ENCODE measurements around the gene WDR64. TPM values are rescaled to one million over a fixed set of nuclear protein-coding genes. Genes with fewer than 3 reads are reported as not detected.

WDR64 gene
- total and polyA plus RNA-seq, 4 donors: 0.11 to 0.32 (median 0.11) TPM; not detected in 1

DNA sequence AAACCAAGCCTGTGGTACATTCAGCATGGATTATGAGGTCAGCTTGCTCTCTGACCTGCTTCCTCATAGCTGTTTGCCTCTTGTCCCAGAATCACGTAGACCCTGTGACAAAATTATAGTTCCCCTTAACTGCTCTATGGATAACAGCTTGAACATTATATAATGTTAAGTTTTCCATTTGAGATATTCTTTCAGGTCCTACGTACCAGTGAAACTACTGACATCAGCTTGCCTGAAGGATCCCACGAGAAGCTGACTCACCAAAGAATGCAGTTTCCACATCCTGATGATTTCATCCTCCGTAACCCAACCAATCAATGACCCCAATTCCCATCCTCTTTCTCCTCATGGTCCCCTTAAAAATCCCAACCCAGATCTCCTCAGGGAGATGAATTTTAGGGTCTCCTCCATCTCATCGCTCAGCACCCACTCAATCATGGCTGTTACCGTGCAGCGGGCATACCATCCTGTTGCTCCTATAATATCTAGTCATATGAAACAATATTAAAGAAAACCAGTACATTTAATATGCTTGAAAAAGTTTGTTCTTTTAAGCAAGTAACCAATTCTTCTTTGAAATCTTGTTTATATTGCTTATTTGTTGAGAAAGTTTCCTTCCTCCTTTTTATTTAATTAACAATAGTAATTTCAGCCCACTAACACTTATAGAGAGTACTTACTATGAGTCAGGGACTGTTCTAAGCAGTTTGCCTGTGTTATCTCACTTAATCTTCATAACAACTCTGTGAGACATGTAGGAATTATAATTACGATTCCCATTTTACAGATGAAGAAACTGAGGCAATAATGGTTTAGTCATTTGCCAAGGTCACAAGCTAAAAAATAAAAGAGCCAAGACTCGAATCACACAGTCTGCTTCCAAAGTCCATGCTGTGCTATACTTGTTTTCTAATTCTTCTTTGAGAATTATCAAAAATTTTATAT is 39.3 kb upstream of the WDR64 start:
- 88% methylated on average over 2 of the region's 9 CpGs for WGBS (ENCODE audit: insufficient coverage)
- no peaks in the 10 kb centered on the region for H3K4me1 ChIP-seq (ENCODE audit: control insufficient read depth, insufficient read depth, low read length)
- no peaks in the 10 kb centered on the region for H3K9me3 ChIP-seq (ENCODE audit: control insufficient read depth, insufficient read depth, low read length)
- no peaks in the 10 kb centered on the region for H3K27me3 ChIP-seq (ENCODE audit: control insufficient read depth, insufficient read depth, low read length)
- no peak overlapping the region for H3K27ac ChIP-seq (ENCODE audit: low read depth, low read length)
- no peak for DNase-seq (ENCODE audit: low read depth in 4 of 6, low spot score in 6 of 6)
- no peaks in the 10 kb centered on the region for H3K36me3 ChIP-seq (ENCODE audit: control insufficient read depth, insufficient read depth, low read length)
- no peak overlapping the region for H3K4me3 ChIP-seq (ENCODE audit: low read depth, low read length)

DNA sequence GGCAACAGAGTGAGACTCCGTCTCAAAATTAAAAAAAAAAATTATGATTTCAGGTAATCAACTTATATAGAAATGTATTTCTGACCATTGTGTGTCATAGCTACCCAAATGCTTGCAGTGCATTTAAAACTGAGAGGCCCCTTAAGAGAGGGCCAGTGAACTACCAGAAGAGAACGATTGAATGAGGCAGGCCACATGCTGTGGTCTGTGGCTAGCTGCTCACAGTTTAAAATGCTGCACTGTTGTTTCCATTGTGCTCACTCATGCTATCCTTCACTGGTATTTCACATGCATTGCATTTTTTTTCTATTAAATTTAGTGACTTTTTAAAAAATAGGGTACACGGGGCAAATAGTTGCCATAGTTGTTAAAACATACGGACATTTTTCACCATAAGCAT is 37.9 kb upstream of the WDR64 start:
- WGBS (ENCODE audit: insufficient coverage): 25% methylated on average over 1 of the region's 4 CpGs
- Histone ChIP-seq H3K4me1 (ENCODE audit: control insufficient read depth, insufficient read depth, low read length) (no peaks in the 10 kb centered on the region), H3K36me3 (ENCODE audit: control insufficient read depth, insufficient read depth, low read length) (no peaks in the 10 kb centered on the region), H3K4me3 (ENCODE audit: low read depth, low read length) (no peak overlapping the region), H3K9me3 (ENCODE audit: control insufficient read depth, insufficient read depth, low read length) (no peaks in the 10 kb centered on the region), H3K27me3 (ENCODE audit: control insufficient read depth, insufficient read depth, low read length) (no peaks in the 10 kb centered on the region), H3K27ac (ENCODE audit: low read depth, low read length) (no peak overlapping the region)
- DNase-seq (ENCODE audit: low read depth in 4 of 6, low spot score in 6 of 6): no peak

DNA sequence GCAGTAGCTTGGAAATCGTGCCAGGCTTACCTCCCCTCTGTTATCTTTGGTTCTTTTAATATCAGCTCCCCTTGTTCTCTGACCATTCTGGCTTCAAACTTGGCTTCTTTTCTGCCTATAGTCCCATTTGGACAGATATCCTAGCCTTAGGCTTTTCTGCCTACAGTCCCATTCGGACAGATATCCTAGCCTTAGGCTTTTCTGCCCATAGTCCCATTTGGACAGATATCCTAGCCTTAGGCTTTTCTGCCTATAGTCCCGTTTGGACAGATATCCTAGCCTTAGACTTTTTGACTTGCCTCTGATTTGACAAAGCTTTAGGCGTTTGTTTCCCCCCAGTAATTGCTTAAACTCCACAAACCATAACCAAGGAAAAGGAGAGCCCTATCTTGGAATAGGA is 37.5 kb upstream of the WDR64 start:
- Histone ChIP-seq H3K9me3 (ENCODE audit: control insufficient read depth, insufficient read depth, low read length) (no peaks in the 10 kb centered on the region), H3K4me3 (ENCODE audit: low read depth, low read length) (no peak overlapping the region), H3K4me1 (ENCODE audit: control insufficient read depth, insufficient read depth, low read length) (no peaks in the 10 kb centered on the region), H3K36me3 (ENCODE audit: control insufficient read depth, insufficient read depth, low read length) (no peaks in the 10 kb centered on the region), H3K27ac (ENCODE audit: low read depth, low read length) (no peak overlapping the region), H3K27me3 (ENCODE audit: control insufficient read depth, insufficient read depth, low read length) (no peaks in the 10 kb centered on the region)
- WGBS (ENCODE audit: insufficient coverage): 61% methylated on average over 3 of the region's 4 CpGs
- DNase-seq (ENCODE audit: low read depth in 4 of 6, low spot score in 6 of 6): no peak

DNA sequence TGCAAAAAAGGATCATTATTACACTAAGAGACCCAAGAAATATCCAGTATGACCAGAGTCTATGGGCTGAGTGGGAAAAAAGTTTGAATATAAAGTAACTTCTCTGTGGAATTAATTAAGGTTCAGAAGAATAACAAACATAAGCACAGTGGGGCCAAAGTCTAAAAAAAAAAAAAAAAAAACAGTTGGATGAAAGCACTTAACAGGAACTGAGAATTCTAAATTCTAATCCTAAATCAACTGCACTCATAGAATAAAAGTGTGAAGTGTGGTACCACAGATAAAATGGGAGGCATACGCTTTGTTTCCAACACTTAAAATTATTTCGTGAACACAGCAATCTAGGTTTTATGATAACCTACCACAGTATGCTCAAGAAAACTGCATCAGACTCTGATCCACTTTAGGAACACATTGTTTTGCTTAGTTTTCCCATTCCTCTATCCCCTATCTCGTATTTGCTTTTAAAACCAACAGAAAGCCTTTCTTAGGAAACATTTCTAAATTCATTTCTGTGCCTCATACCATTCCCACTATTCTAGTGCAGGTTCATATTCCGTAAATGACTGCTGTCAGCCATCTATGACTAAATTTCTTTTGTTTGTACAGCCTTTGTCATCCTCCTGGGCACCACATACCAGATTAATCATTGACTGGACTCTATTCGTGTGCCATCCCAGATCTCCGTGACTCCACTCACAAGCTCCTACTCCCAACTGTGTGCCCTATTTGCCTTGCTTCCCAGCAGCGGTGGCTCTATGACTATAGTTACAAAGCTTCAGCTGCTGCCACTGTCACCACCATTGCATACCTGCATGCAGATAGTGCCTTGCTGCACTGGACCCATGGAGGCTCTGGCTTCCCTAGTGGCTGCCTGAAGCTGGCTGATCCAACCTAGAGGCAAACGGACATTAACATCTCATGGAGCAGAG is 36.8 kb upstream of the WDR64 start:
- H3K27ac ChIP-seq (ENCODE audit: low read depth, low read length): no peak overlapping the region

DNA sequence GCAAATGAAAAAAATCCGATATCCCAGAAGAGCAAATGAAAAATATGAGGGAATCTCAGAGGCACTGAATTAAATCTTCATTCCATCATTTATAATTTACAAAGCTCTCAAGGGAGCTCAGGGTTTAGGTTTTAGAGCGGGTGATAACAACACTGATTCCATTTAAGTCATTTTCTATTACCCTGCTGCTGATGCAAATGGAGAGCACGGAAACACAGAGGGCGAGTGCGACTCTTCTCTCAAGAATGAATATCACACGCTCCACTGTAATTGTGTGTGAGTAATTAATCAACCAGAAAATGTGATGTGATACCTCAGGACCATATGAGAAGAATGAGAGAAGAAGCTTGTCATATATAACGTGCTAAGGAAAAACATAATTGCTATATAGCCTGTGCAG is 34.7 kb upstream of the WDR64 start:
- peak in 1 of 6 donors; percentile 43 for DNase-seq (ENCODE audit: low read depth in 4 of 6, low spot score in 6 of 6)
- Histone ChIP-seq H3K4me1 (ENCODE audit: control insufficient read depth, insufficient read depth, low read length) (no peaks in the 10 kb centered on the region), H3K9me3 (ENCODE audit: control insufficient read depth, insufficient read depth, low read length) (no peaks in the 10 kb centered on the region), H3K27ac (ENCODE audit: low read depth, low read length) (no peak overlapping the region), H3K36me3 (ENCODE audit: control insufficient read depth, insufficient read depth, low read length) (no peaks in the 10 kb centered on the region), H3K4me3 (ENCODE audit: low read depth, low read length) (no peak overlapping the region), H3K27me3 (ENCODE audit: control insufficient read depth, insufficient read depth, low read length) (no peaks in the 10 kb centered on the region)
- 57% methylated on average over 1 of the region's 7 CpGs for WGBS (ENCODE audit: insufficient coverage)

More for the DNA sequence above, 36.8 kb upstream of the WDR64 start:
- 71% methylated on average over 6 of the region's 8 CpGs for WGBS (ENCODE audit: insufficient coverage)
- Histone ChIP-seq H3K27me3 (ENCODE audit: control insufficient read depth, insufficient read depth, low read length) (no peaks in the 10 kb centered on the region), H3K4me3 (ENCODE audit: low read depth, low read length) (no peak overlapping the region), H3K9me3 (ENCODE audit: control insufficient read depth, insufficient read depth, low read length) (no peaks in the 10 kb centered on the region), H3K4me1 (ENCODE audit: control insufficient read depth, insufficient read depth, low read length) (no peaks in the 10 kb centered on the region), H3K36me3 (ENCODE audit: control insufficient read depth, insufficient read depth, low read length) (no peaks in the 10 kb centered on the region)
- DNase-seq (ENCODE audit: low read depth in 4 of 6, low spot score in 6 of 6): no peak

DNA sequence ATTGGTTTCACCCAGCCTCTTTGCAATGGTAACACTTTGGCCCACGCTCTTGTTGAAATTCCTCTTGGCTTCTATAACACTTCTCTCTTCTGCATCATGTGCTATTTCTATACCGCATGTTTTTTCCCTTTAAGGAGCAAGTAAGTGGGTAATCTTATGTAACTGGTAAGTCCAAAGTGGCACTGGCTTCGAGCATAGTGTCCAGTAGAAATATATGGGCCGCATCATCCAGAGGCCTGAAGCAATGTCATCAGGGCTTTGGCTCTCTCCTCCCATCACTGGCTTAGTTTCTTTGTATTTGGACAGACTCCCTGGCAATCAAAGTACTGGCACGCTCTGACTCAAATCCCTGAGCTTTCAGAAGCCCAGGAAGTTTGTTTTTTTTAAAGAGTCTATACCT is 29.4 kb upstream of the WDR64 start:
- DNase-seq (ENCODE audit: low read depth in 4 of 6, low spot score in 6 of 6): peak in 1 of 6 donors; percentile 49
- Histone ChIP-seq H3K4me1 (ENCODE audit: control insufficient read depth, insufficient read depth, low read length) (no peaks in the 10 kb centered on the region), H3K9me3 (ENCODE audit: control insufficient read depth, insufficient read depth, low read length) (no peaks in the 10 kb centered on the region), H3K27me3 (ENCODE audit: control insufficient read depth, insufficient read depth, low read length) (no peaks in the 10 kb centered on the region), H3K4me3 (ENCODE audit: low read depth, low read length) (no peak overlapping the region), H3K36me3 (ENCODE audit: control insufficient read depth, insufficient read depth, low read length) (no peaks in the 10 kb centered on the region), H3K27ac (ENCODE audit: low read depth, low read length) (no peak overlapping the region)
- 83% methylated on average over 2 of the region's 5 CpGs for WGBS (ENCODE audit: insufficient coverage)

DNA sequence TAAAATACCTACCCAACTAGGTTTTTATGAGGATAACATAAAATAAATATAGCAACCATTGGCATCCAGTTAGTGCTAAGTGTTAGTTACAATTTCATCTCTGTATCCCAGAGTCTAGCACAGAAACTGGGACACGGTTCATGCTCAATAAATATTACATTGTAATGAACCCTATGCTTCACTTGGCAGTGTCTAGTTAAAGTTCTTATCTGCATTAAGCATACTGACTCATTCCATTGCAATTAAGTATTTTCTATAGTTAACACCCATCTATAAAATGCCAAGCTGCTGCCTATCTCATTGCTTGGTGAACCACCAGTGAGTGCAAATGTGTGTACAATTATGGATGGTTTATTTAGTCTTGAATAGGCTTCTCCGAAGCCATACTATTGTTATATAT is 27.1 kb upstream of the WDR64 start:
- WGBS (ENCODE audit: insufficient coverage): 100% methylated on average over 1 of the region's 2 CpGs
- H3K36me3 ChIP-seq (ENCODE audit: control insufficient read depth, insufficient read depth, low read length): no peaks in the 10 kb centered on the region
- H3K9me3 ChIP-seq (ENCODE audit: control insufficient read depth, insufficient read depth, low read length): no peaks in the 10 kb centered on the region
- DNase-seq (ENCODE audit: low read depth in 4 of 6, low spot score in 6 of 6): no peak
- H3K4me1 ChIP-seq (ENCODE audit: control insufficient read depth, insufficient read depth, low read length): no peaks in the 10 kb centered on the region
- no peaks in the 10 kb centered on the region for H3K27me3 ChIP-seq (ENCODE audit: control insufficient read depth, insufficient read depth, low read length)
- no peak overlapping the region for H3K27ac ChIP-seq (ENCODE audit: low read depth, low read length)
- no peak overlapping the region for H3K4me3 ChIP-seq (ENCODE audit: low read depth, low read length)

DNA sequence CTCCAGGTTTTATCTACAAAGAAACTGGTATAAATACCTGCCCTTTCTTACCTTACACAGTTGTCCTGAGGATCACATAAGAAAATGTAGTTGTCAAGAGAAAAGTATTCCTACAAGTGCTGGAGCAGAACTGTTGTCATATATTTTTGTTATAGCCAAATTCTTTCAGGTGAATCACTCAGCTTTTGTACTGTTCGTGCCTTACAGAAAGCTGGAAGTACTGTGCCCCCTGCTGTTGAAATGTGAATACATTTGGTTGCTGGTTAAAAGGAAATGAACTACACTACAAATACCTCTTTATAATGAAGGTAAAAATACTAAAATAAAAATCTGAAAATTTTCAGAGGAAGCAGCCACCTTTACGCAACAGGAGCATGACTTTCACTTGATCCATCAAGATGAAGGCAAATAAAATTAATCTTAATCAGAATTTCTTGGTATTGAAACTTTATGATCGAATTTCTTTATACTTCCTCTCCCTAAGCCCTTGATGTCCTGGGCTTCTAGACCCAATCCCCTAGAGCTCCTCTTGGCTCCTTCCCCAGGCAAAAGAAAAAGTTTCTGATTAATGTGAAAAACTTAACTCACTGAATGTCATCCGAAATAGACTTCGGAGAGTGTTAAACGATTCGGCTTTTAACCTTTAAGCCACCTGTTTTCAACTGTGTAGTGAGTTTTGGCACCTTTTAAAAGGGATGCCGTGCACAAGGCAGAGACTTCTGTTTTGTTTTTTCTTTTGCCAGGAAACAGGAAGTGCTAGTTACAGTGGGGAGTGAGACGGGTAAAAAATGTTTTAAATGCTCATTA is 24.4 kb upstream of the WDR64 start:
- no peaks in the 10 kb centered on the region for H3K4me1 ChIP-seq (ENCODE audit: control insufficient read depth, insufficient read depth, low read length)
- H3K36me3 ChIP-seq (ENCODE audit: control insufficient read depth, insufficient read depth, low read length): no peaks in the 10 kb centered on the region
- no peak overlapping the region for H3K27ac ChIP-seq (ENCODE audit: low read depth, low read length)
- WGBS (ENCODE audit: insufficient coverage): no CpG with 5 or more reads among the region's 9 CpGs
- DNase-seq (ENCODE audit: low read depth in 4 of 6, low spot score in 6 of 6): peak in 3 of 6 donors; percentile 11 to 85 (median 46)
- H3K27me3 ChIP-seq (ENCODE audit: control insufficient read depth, insufficient read depth, low read length): no peaks in the 10 kb centered on the region
- no peak overlapping the region for H3K4me3 ChIP-seq (ENCODE audit: low read depth, low read length)
- no peaks in the 10 kb centered on the region for H3K9me3 ChIP-seq (ENCODE audit: control insufficient read depth, insufficient read depth, low read length)

DNA sequence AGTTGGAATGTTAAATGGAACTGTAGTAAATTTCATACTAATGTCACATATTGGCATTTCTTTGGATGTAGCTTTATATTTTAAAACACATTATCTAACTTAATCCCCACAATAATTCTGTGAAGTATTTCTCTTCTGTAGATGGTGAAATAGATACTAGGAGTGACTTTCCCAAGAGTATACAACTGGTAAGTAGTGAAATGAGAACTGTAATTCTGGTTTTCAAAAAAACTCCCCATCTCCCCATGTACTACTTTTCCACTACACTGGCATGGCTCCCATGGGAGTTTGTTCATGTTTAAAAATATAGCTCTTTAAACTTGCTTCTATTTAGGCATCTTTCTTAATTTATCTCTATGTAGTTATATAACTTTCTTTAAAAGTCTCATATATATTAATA is 22.1 kb upstream of the WDR64 start:
- Histone ChIP-seq H3K4me1 (ENCODE audit: control insufficient read depth, insufficient read depth, low read length) (no peaks in the 10 kb centered on the region), H3K9me3 (ENCODE audit: control insufficient read depth, insufficient read depth, low read length) (no peaks in the 10 kb centered on the region), H3K27ac (ENCODE audit: low read depth, low read length) (no peak overlapping the region), H3K36me3 (ENCODE audit: control insufficient read depth, insufficient read depth, low read length) (no peaks in the 10 kb centered on the region), H3K4me3 (ENCODE audit: low read depth, low read length) (no peak overlapping the region), H3K27me3 (ENCODE audit: control insufficient read depth, insufficient read depth, low read length) (no peaks in the 10 kb centered on the region)
- DNase-seq (ENCODE audit: low read depth in 4 of 6, low spot score in 6 of 6): no peak

Measured in spinal cord (tissue), 10 donors.